Suppressor macrophage treated with lipopolysaccharide for 4 hours (primary cell): ENCODE results near the gene SCGB3A2.

Source experiments
- DNase-seq: peaks from one replicate; pipeline ENCODE4 v3.0.0-alpha.2; 2020

SCGB3A2 gene

GRCh38 chr5:147878066-147878759 lies at the start of gene SCGB3A2:
TSS of gene SCGB3A2 (plus strand) at chr5:147878711. CDS start at chr5:147878804, 93 bp downstream.
- DNase-seq: no peak

- DNase-seq: no peak
Observed at GRCh38 chr5:147830035-147830434, 48.5 kb upstream of the SCGB3A2 start.

- DNase-seq: no peak
Observed at GRCh38 chr5:147831465-147831864, 47.0 kb upstream of the SCGB3A2 start, which contains the start of gene SPINK1. TSS of gene SPINK1 (minus strand) at chr5:147831671. CDS start at chr5:147831577, 94 bp downstream.

- DNase-seq: no peak
Observed at GRCh38 chr5:147832541-147832940, 46.0 kb upstream of the SCGB3A2 start.

- no peak for DNase-seq
Observed at GRCh38 chr5:147835386-147835798, 43.1 kb upstream of the SCGB3A2 start.

GRCh38 chr5:147836439-147836838 lies 42.1 kb upstream of the SCGB3A2 start:
- DNase-seq: no peak

- no peak for DNase-seq
Observed at GRCh38 chr5:147842869-147843268, 35.6 kb upstream of the SCGB3A2 start.

- DNase-seq: no peak
Observed at GRCh38 chr5:147844846-147845245, 33.7 kb upstream of the SCGB3A2 start.

- DNase-seq: no peak
Observed at GRCh38 chr5:147845618-147846017, 32.9 kb upstream of the SCGB3A2 start.

GRCh38 chr5:147849226-147849625 lies 29.3 kb upstream of the SCGB3A2 start:
- no peak for DNase-seq

GRCh38 chr5:147851578-147851977 lies 26.9 kb upstream of the SCGB3A2 start:
- DNase-seq: no peak

- DNase-seq: no peak
Observed at GRCh38 chr5:147852365-147852764, 26.1 kb upstream of the SCGB3A2 start.

GRCh38 chr5:147853372-147853987 lies 25.0 kb upstream of the SCGB3A2 start:
- DNase-seq: no peak

GRCh38 chr5:147854331-147854730 lies 24.2 kb upstream of the SCGB3A2 start:
- DNase-seq: no peak

- DNase-seq: no peak
Observed at GRCh38 chr5:147854894-147855773, 23.4 kb upstream of the SCGB3A2 start.

GRCh38 chr5:147855774-147856069 lies 22.8 kb upstream of the SCGB3A2 start:
- no peak for DNase-seq

GRCh38 chr5:147856801-147857200 lies 21.7 kb upstream of the SCGB3A2 start:
- no peak for DNase-seq

- DNase-seq: peak; percentile 65
Observed at GRCh38 chr5:147857302-147858129, 21.0 kb upstream of the SCGB3A2 start.

GRCh38 chr5:147858565-147858964 lies 19.9 kb upstream of the SCGB3A2 start:
- DNase-seq: no peak

- no peak for DNase-seq
Observed at GRCh38 chr5:147859962-147860640, 18.4 kb upstream of the SCGB3A2 start.

- DNase-seq: no peak
Observed at GRCh38 chr5:147860641-147861025, 17.9 kb upstream of the SCGB3A2 start.

GRCh38 chr5:147863454-147864158 lies 14.9 kb upstream of the SCGB3A2 start:
- DNase-seq: no peak
